Measurements from ENCODE around the gene MSH6.
"Not testable (repeated sequence)": the region's sequence is repeated elsewhere in the genome, so short reads cannot be mapped to it uniquely, and the experiment has no call there.

The MSH6 gene

DNA sequence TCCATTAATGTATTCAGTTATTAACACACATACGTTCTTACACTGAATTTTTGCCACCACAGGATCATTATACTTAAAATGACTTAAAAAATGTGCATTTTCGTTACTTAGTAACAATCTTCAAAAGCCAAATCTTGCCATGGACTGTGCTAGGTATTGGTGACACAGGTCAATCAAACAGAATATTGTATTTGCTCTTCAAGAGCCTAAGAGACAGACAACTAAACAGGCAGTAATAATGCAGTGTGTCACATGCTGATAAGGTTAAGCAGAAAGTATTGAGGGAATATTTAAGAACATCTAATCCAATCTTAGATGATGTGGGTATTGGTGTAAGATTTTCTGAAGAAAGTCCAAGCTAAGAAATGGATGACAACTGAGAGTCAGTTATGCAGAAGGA, 66.4 kb downstream of the MSH6 start:
- DNase-seq, result no peak

DNA sequence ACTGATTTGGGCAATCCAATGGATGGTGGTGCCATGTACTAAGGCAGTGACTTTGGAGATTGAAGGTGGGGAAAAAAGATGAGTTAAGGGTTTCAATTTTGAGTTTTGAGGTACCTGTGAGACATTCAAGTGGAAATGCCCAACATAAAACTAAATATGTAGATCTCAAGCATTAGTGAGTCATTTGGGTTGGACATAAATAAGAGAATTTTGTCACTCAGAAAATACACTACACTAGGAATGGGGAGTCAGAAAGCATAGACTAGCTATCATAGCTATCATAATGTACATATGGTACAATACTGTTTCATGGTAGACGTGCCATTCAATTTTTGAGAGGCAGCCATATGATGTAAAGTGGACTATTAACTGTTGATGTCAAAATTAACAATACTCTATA, 67.3 kb downstream of the MSH6 start:
- DNase-seq, result no peak

DNA sequence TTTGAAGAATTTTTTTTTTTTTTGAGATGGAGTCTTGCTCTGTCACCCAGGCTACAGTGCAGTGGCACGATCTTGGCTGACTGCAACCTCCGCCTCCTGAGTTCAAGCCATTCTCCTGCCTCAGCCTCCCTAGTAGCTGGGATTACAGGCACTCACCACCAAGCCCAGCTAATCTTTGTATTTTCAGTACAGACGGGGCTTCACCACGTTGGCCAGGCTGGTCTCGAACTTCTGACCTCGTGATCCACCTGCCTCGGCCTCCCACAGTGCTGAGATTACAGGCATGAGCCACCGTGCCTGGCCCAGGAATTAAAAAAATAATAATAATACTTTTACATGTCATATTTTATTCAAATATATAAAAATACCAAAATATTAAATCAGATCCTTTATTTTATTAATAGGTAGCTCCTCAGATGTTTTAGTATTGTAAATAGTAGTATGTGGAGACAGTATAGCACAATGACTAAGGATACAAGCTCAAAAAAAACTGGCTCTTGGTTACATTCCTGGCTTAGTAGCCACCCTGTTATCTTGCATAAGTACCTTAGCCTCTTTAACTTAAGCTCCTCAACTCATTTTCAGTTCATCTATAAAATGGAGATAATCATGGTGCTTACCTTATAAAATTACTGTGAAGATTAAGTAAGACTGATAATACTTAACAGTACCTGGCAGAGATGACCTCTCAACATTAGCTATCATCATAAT, 70.3 kb downstream of the MSH6 start:
- not testable (repeated sequence) for DNase-seq
